ENCODE results near the gene CHIC2.

CHIC2 gene

DNA sequence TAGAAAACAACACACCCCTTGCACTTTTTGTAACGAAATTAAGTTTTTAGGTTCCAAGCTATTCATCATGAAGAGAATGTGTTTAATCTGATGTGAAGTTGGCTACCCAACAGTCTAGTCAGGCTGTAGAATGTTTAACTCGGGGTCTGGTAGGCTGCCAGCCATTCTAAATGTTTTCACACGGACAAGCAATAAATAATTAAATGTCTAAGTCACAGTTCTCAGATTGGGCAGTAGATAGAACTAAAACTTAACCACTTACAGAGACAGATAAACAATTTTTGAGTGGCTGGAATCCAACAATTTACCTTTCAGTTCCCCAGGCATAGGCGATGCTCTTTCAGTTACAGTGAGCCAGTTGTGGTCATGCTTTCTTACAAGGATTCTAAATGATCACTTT, 66.5 kb downstream of the CHIC2 start:
- TF ChIP-seq, protein P1, sequence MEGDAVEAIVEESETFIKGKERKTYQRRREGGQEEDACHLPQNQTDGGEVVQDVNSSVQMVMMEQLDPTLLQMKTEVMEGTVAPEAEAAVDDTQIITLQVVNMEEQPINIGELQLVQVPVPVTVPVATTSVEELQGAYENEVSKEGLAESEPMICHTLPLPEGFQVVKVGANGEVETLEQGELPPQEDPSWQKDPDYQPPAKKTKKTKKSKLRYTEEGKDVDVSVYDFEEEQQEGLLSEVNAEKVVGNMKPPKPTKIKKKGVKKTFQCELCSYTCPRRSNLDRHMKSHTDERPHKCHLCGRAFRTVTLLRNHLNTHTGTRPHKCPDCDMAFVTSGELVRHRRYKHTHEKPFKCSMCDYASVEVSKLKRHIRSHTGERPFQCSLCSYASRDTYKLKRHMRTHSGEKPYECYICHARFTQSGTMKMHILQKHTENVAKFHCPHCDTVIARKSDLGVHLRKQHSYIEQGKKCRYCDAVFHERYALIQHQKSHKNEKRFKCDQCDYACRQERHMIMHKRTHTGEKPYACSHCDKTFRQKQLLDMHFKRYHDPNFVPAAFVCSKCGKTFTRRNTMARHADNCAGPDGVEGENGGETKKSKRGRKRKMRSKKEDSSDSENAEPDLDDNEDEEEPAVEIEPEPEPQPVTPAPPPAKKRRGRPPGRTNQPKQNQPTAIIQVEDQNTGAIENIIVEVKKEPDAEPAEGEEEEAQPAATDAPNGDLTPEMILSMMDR (IDR thresholded peaks at IDR 0.05; ENCODE audit: low read depth, low read length, missing control alignments) = no peak
- peak; percentile 23 for DNase-seq (ENCODE audit: low read depth)
- in situ Hi-C loops (cut with HindIII; ENCODE audit: low sequenced_read_pairs) = no loop called here
- H3K4me3 ChIP-seq (ENCODE audit: low read depth, low read length) = no peak overlapping the region

DNA sequence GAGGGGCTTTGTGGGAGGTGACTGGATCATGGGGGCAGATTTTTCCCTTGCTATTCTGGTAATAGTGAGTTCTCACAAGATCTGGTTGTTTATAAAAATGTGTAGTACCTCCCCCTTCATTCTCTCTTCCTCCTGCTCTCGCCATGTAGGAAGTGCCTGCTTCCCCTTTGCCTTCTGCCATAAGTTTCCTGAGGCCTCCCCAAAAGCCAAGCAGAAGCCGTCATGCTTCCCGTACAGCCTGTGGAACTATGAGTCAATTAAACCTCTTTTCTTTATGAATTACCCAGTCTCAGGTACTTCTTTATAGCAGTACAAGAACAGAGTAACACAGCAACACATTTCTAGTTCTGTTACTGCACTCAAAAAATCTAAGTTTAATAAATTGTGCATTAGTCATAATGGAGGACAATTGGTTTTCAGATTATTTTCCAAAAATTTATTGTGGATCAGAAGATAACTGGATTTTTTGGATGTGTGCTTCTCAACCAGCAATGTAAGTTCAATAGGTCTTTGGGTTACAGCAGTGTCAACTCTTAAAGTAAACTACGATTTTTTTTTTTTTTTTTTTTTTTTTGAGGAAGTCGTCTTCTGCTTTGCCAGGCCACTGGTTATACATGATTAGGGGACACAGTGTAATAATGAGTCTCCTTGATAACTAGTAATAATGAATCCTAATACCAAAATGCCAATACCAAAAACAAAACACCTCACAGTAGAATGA, 69.9 kb downstream of the CHIC2 start:
- in situ Hi-C loops (cut with HindIII; ENCODE audit: low sequenced_read_pairs) = no loop called here
- TF ChIP-seq, protein P1 (IDR thresholded peaks at IDR 0.05; ENCODE audit: low read depth, low read length, missing control alignments) = no peak
- no peak for DNase-seq (ENCODE audit: low read depth)
- H3K4me3 ChIP-seq (ENCODE audit: low read depth, low read length) = no peak overlapping the region

DNA sequence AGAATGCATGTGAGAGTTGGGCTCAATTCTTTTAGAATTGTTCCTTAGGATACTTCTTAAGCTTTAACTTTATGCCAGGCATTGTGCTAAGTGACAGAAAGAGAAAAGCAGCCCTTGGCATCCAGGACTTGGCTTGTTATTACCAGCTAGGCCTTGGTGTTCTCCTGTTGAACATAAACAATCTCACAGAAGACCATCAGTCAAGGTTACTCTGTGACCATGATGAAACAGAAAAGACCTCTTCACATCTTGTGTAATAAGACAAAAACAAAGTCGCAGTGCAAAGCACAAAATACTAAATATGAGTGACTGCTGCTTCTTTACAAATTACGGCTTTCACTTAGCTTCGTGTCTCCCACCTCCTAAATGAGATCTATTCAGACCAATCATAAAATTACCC, 71.6 kb downstream of the CHIC2 start:
- no peak for DNase-seq (ENCODE audit: low read depth)
- no peak overlapping the region for H3K4me3 ChIP-seq (ENCODE audit: low read depth, low read length)
- in situ Hi-C loops (cut with HindIII; ENCODE audit: low sequenced_read_pairs) = no loop called here
- TF ChIP-seq, protein P1 (IDR thresholded peaks at IDR 0.05; ENCODE audit: low read depth, low read length, missing control alignments) = no peak

DNA sequence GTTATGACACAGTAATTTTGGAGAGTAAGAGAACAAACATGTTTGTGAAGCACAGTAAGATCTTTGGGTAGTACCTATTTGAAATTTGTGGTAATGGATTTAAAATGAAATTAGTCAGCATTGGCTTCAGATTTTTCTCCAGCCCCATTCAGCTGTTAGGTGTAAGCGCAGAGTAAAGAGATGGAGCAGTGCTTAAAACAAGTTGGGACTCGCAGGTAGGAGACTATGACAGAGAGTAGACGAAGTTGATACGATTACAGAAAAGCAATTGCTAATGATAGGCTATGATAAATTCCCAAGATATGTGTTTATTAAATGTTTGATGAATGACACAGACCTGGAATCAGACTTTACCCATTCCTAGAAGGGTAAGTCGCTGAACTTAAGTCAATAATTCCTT, 72.6 kb downstream of the CHIC2 start:
- in situ Hi-C loops (cut with HindIII; ENCODE audit: low sequenced_read_pairs) = no loop called here
- TF ChIP-seq, protein P1 (IDR thresholded peaks at IDR 0.05; ENCODE audit: low read depth, low read length, missing control alignments) = no peak

DNA sequence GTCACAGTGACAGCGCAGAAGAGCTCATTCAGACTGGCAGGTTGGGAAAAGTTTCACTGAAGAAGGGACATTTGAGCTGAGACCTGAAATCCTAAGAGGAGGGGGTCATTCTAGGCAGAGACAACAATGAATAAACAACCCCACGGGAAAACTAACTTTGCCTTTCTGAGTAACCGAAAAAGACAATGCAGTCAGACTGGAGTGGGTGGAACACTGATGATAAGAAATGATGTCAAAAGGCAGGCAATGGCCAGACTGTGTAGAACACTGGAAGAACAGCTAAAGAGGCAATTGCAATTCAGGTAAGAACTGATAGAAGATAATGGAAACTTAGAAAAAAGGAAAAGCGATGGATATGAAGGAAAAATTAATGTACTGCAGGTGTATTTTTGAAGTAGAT, 73.8 kb downstream of the CHIC2 start:
- DNase-seq (ENCODE audit: low read depth) = no peak
- TF ChIP-seq, protein P1 (IDR thresholded peaks at IDR 0.05; ENCODE audit: low read depth, low read length, missing control alignments) = no peak
- H3K4me3 ChIP-seq (ENCODE audit: low read depth, low read length) = no peak overlapping the region
- in situ Hi-C loops (cut with HindIII; ENCODE audit: low sequenced_read_pairs) = no loop called here

More for the DNA sequence above, 72.6 kb downstream of the CHIC2 start:
- no peak for DNase-seq (ENCODE audit: low read depth)
- H3K4me3 ChIP-seq (ENCODE audit: low read depth, low read length) = no peak overlapping the region

DNA sequence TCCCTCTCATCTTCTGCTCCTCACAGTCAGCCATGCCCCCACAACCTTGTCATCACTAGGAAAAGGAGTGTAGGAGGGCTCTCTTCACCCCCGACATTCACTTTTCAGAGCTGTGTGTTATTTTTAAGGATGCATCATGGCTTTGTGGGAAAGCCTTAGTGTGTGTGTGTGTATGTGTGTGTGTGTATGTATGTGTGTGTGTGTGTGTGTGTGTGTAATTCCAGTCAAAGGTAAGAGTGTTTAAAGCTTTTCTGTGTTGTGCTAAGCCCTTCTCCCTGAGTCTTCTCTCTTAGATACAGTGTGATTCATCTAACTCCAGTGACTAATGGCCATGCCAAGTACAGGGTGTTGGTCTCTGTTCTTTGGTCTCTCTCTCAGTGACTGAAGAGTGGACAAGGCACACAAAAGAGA, 76.6 kb downstream of the CHIC2 start:
- TF ChIP-seq, protein P1 (IDR thresholded peaks at IDR 0.05; ENCODE audit: low read depth, low read length, missing control alignments) = no peak
- no peak for DNase-seq (ENCODE audit: low read depth)
- no peak overlapping the region for H3K4me3 ChIP-seq (ENCODE audit: low read depth, low read length)
- in situ Hi-C loops (cut with HindIII; ENCODE audit: low sequenced_read_pairs) = no loop called here

Data from astrocyte of the cerebellum (primary cell).